Measurements from ENCODE around the gene ARID5B. TPM values are rescaled to one million over a fixed set of nuclear protein-coding genes. Genes with fewer than 3 reads are reported as not detected.

ARID5B gene
- total RNA-seq, 2 experiments from 2014 or later: 73.8 to 106 TPM

DNA sequence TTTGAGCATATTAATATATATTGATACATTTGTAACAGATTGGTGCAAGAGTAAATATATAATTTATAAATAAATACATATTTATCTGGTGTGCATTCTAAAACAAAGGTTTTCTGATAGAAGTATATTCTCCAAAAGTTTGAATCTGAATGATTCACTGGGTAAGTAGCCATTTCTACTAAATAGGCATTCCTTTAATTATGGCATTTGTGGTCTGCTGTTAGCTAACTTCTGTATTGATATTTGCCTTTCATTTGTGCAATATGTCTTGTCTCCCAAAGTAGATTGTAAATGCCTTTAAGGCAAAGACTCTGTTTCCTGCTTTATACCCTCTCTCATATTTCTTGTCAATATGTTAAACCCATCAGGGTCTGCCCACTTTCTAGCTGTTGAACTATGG is 11.1 kb upstream of the ARID5B start:
- H3K9me3 Mint-ChIP-seq (ENCODE audit: low read depth): no peaks in the 10 kb centered on the region
- no peak for DNase-seq
- no peaks in the 10 kb centered on the region for H3K36me3 Mint-ChIP-seq (ENCODE audit: low read depth)
- POLR2A ChIA-PET: no interaction called here
- no peak overlapping the region for H3K4me3 Mint-ChIP-seq
- H3K4me1 Mint-ChIP-seq: peaks cover 18% of the 10 kb centered on the region
- H3K27me3 Mint-ChIP-seq: no peaks in the 10 kb centered on the region
- intact Hi-C loops (cut with DNase I, micrococcal nuclease): no loop called here
- no peak overlapping the region for H3K27ac Mint-ChIP-seq
- CTCF ChIA-PET: interaction anchor here (1.2 to 1.6 kb wide), 3 partner anchors 8 to 14 kb away, joined by 3 to 4 read pairs (median 3); no protein-coding TSS in a partner anchor
- no peak for ATAC-seq

DNA sequence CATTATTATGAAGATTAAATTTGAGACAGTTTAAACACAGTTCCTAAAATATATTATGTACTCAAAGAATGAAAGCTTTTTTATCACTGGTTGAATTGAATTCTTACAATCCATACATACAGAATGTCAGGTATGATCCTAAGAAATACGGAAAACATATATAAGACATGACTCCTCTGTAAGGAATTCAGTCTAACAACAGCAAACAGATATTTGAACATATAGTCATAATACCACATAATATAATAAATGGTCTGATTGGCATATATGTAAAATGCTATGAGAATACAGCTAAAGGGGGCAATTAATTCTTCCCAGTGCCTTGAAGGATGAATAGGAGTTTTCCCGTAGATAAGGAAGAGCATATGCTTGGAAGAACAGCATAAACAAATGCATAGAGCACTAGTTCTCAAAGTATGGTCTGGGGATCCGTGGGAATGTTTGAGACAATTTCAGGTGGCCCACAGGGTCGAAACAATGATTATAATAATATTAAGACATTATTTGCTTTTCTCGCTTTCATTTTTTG is 10.6 kb upstream of the ARID5B start:
- H3K9me3 Mint-ChIP-seq (ENCODE audit: low read depth): no peaks in the 10 kb centered on the region
- POLR2A ChIA-PET: no interaction called here
- DNase-seq: no peak
- H3K36me3 Mint-ChIP-seq (ENCODE audit: low read depth): no peaks in the 10 kb centered on the region
- H3K27ac Mint-ChIP-seq: no peak overlapping the region
- ATAC-seq: no peak
- H3K27me3 Mint-ChIP-seq: no peaks in the 10 kb centered on the region
- H3K4me1 Mint-ChIP-seq: peaks cover 18% of the 10 kb centered on the region
- intact Hi-C loops (cut with DNase I, micrococcal nuclease): no loop called here
- no peak overlapping the region for H3K4me3 Mint-ChIP-seq
- CTCF ChIA-PET: interaction anchor here (1.2 to 1.6 kb wide), 3 partner anchors 9 to 15 kb away, joined by 3 to 4 read pairs (median 3); no protein-coding TSS in a partner anchor

DNA sequence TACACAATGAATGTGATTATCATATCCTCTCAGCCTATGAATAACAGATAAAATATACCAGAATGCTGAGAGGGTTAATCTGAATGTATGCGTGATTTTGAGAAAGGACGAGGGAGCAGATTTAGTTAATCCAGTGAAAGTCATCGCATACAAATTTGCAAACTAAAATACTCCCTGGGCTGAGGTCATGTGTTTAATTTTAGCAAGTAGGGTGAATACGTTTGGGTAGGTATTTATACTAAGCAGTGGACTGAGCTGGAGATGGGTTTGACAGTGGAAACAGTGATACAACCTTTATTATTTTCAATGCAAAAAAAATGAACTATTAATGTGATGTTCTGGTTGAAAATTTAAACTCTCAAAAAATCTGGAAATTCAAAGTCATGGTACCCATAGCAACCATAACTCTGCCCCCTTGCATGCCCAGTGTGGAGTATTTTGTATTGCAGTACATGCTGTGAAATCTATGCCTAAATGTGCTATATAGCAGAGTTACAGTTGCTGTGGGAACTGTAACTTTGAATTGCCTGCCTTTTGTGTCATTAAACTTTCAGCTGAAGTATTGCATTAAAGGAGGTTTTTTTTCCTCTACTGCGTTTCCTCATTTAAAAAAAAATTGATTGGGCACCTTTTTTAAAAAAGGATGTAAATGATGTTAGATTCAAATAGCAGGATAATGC is 9.5 kb upstream of the ARID5B start:
- ChIA-PET CTCF (interaction anchor here (1.6 kb wide), 1 partner anchor 8 kb away, joined by 4 read pairs; no protein-coding TSS in a partner anchor), POLR2A (no interaction called here)
- H3K36me3 Mint-ChIP-seq (ENCODE audit: low read depth): no peaks in the 10 kb centered on the region
- no peaks in the 10 kb centered on the region for H3K27me3 Mint-ChIP-seq
- no peak for ATAC-seq
- no peak for DNase-seq
- no peaks in the 10 kb centered on the region for H3K9me3 Mint-ChIP-seq (ENCODE audit: low read depth)
- intact Hi-C loops (cut with DNase I, micrococcal nuclease): no loop called here
- peaks cover 23% of the 10 kb centered on the region for H3K4me1 Mint-ChIP-seq
- no peak overlapping the region for H3K27ac Mint-ChIP-seq
- H3K4me3 Mint-ChIP-seq: peak overlapping the region; percentile 18

DNA sequence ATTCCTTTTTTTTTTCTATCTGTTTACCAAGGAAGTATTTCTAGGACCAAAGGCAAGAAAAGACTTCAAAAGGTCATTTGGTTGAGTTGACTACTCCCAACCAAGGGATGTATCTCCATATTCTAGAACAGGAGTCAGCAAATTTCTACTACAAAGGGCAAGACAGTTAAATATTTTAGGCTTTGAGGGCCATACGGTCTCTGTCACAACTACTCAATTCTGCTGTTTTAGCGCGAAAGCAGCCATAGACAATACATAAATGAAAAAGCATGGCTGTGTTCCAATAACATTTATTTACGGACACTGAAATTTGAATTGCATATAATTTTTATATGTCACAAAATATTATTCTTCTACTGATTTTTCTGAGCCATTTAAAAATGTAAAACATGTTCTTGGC is 8.5 kb upstream of the ARID5B start:
- Mint-ChIP-seq H3K9me3 (ENCODE audit: low read depth) (no peaks in the 10 kb centered on the region), H3K27me3 (no peaks in the 10 kb centered on the region), H3K36me3 (ENCODE audit: low read depth) (no peaks in the 10 kb centered on the region), H3K4me1 (peaks cover 32% of the 10 kb centered on the region), H3K27ac (no peak overlapping the region), H3K4me3 (no peak overlapping the region)
- ChIA-PET CTCF (interaction anchor here (1.0 kb wide), 2 partner anchors 8 to 40 kb away, joined by 3 read pairs; no protein-coding TSS in a partner anchor), POLR2A (no interaction called here)
- intact Hi-C loops (cut with DNase I, micrococcal nuclease): no loop called here
- ATAC-seq: no peak
- no peak for DNase-seq

DNA sequence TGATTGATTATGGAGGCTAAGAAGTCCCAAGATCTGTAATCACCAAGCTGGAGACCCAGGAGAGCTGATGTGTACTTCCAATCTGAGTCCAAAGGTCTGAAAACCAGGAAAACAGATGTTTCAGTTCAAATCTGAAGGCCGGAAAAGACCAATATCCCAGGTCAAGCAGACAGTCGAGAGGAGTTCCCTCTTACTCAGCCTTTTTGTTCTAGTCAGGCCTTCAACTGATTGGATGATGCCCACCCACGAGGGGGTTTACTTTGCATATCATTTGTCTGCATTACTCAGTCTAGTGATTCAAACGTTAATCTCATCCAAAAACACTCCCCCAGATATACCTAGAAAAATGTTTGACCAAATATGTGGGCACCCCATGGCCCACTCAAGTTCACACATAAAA is 7.4 kb upstream of the ARID5B start:
- H3K27ac Mint-ChIP-seq: no peak overlapping the region
- intact Hi-C loops (cut with DNase I, micrococcal nuclease): no loop called here
- H3K9me3 Mint-ChIP-seq (ENCODE audit: low read depth): no peaks in the 10 kb centered on the region
- CTCF ChIA-PET: interaction anchor here (0.6 to 1.2 kb wide), 7 partner anchors 9 to 521 kb away, joined by 3 read pairs; no protein-coding TSS in a partner anchor
- no peaks in the 10 kb centered on the region for H3K27me3 Mint-ChIP-seq
- POLR2A ChIA-PET: interaction anchor here (0.7 kb wide), 1 partner anchor 16 kb away, joined by 4 read pairs; no protein-coding TSS in a partner anchor
- peak; percentile 24 for DNase-seq
- H3K4me3 Mint-ChIP-seq: no peak overlapping the region
- no peaks in the 10 kb centered on the region for H3K36me3 Mint-ChIP-seq (ENCODE audit: low read depth)
- peaks cover 33% of the 10 kb centered on the region for H3K4me1 Mint-ChIP-seq
- ATAC-seq: no peak

DNA sequence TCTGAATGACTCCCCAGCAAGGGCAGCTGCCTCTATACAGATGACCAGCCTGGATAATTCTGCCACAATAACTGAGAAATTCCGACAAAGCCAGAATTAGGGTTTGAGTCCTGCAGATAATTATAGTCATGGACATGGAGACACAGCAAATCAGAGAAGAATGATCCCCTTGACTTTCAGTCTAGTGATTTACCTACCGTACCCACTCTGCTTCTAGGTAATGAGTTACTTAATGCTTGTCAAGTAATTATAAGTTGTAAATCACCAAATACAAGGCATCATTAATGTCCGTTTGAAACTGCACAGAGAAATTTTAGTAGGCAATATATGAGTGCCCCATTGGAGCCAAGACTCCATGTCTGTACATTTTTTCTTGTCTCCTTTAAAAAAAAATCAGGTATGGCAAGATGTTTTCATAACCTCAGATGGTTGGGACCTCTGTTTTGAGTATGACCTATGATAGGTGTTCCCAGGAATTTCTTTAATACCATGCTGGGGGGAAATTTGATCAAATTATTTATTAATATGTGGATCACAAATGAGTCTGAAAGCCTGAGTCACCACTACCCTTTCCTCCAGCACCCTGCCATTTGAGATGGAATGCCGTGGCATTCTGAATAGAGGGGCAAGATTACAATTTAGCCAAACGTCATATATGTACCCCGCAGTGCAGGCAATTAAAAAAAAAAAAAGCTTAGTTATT is 5.5 kb upstream of the ARID5B start:
- no peaks in the 10 kb centered on the region for H3K9me3 Mint-ChIP-seq (ENCODE audit: low read depth)
- POLR2A ChIA-PET: no interaction called here
- H3K27ac Mint-ChIP-seq: no peak overlapping the region
- intact Hi-C loops (cut with DNase I, micrococcal nuclease): loop anchor here (2.0 to 5.0 kb wide), 3 partner anchors 143 to 349 kb away; no protein-coding TSS in a partner anchor
- no peak overlapping the region for H3K4me3 Mint-ChIP-seq
- H3K36me3 Mint-ChIP-seq (ENCODE audit: low read depth): no peaks in the 10 kb centered on the region
- H3K4me1 Mint-ChIP-seq: peaks cover 39% of the 10 kb centered on the region
- ATAC-seq: no peak
- H3K27me3 Mint-ChIP-seq: no peaks in the 10 kb centered on the region
- DNase-seq: no peak
- CTCF ChIA-PET: interaction anchor here (0.6 to 3.9 kb wide), 23 partner anchors 9 to 352 kb away, joined by 3 to 23 read pairs (median 3); no protein-coding TSS in a partner anchor

DNA sequence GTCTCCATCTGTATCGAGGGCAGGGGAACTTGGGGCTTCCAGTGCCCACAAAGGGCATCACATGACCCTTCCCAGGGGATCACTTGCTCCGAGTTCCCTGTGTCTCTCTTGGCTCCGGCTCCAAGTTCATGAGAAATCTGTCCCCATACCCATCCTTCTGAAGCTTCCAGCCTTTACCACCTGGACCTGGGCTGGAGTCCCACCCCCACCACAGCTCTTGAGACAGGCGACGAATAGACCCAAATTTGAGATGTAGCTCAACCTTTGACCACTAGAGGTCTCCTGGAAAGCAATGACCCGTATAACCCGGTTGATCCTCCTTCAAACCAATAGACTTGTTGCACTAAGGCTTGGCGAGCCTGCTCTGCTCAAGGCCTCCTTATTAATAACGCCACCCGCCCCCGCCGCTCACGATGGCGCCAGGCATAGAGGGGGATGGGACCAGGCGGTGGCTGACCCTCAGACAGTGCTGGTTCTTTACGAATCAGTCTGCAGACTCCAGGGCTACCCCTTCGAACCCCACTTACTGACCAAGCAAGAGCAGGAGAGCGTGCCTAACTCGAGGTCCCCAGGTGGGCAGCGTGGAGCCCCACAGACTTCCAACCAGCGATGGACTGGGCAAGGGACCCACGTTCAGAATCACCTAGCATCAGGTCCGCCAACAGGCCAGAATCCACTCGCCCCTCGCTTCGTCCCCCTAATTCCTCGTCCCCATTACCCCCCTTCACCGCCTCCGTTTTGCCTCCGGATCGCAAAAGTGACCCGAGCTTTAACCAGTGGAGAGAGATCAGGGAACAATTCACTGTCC is 4.4 kb upstream of the ARID5B start:
- ChIA-PET POLR2A (interaction anchor here (0.7 to 1.0 kb wide), 3 partner anchors 149 to 289 kb away, joined by 3 to 4 read pairs (median 3); no protein-coding TSS in a partner anchor), CTCF (interaction anchor here (0.6 to 3.9 kb wide), 37 partner anchors 8 to 829 kb away, joined by 3 to 23 read pairs (median 3); no protein-coding TSS in a partner anchor)
- peaks cover 3% of the 10 kb centered on the region for H3K36me3 Mint-ChIP-seq (ENCODE audit: low read depth)
- no peaks in the 10 kb centered on the region for H3K9me3 Mint-ChIP-seq (ENCODE audit: low read depth)
- ATAC-seq: peak; percentile 79
- H3K27ac Mint-ChIP-seq: peak overlapping the region; percentile 93
- H3K4me3 Mint-ChIP-seq: peak overlapping the region; percentile 94
- peaks cover 39% of the 10 kb centered on the region for H3K4me1 Mint-ChIP-seq
- H3K27me3 Mint-ChIP-seq: no peaks in the 10 kb centered on the region
- DNase-seq: peak; percentile 70
- intact Hi-C loops (cut with DNase I, micrococcal nuclease): loop anchor here (2.0 to 5.0 kb wide), 3 partner anchors 142 to 348 kb away; no protein-coding TSS in a partner anchor

DNA sequence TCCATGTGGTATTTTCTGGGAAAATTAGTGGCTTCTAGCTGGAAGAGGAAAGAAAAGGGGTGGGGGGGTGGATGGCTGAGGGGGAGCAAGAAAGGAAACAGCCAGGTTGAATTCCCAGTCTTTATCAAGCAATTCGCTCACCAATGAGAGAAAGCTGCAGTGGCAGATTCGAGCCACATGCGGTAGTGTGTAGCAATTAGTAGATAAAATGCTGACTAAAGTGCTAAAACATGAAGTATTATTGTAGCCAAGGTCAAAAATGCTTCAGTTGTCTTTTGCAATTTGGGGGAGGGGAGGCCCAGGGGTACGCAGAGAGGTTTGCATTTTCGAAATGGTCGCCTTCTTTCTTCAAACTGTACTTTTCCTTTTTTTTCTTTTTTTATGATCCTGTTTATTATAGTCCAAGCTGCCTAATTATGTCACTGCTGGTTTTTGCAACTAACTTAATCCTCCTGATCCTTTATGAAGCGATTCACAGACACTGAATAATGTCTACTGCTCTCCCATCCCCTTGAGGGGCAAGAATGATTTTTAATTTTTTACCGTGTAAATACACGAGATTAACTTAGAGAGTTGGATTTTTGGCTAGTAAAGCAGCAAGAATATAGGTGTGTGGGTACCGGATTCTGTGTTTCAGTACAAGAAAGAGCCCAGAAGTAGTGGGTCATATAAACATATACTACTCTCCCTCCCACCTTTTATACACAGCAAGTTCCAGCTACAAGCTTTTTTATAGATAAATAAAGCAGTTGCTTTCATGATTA is 3.6 kb upstream of the ARID5B start:
- no peaks in the 10 kb centered on the region for H3K27me3 Mint-ChIP-seq
- H3K4me1 Mint-ChIP-seq: peaks cover 39% of the 10 kb centered on the region
- DNase-seq: peak; percentile 42
- peak overlapping the region; percentile 93 for H3K27ac Mint-ChIP-seq
- ChIA-PET POLR2A (interaction anchor here (0.7 to 1.0 kb wide), 3 partner anchors 148 to 288 kb away, joined by 3 to 4 read pairs (median 3); no protein-coding TSS in a partner anchor), CTCF (interaction anchor here (0.6 to 3.9 kb wide), 16 partner anchors 9 to 346 kb away, joined by 3 to 23 read pairs (median 4); no protein-coding TSS in a partner anchor)
- H3K36me3 Mint-ChIP-seq (ENCODE audit: low read depth): peaks cover 9% of the 10 kb centered on the region
- no peak for ATAC-seq
- intact Hi-C loops (cut with DNase I, micrococcal nuclease): loop anchor here (2.0 to 5.0 kb wide), 4 partner anchors 15 to 347 kb away; no protein-coding TSS in a partner anchor
- H3K4me3 Mint-ChIP-seq: peak overlapping the region; percentile 94
- no peaks in the 10 kb centered on the region for H3K9me3 Mint-ChIP-seq (ENCODE audit: low read depth)

DNA sequence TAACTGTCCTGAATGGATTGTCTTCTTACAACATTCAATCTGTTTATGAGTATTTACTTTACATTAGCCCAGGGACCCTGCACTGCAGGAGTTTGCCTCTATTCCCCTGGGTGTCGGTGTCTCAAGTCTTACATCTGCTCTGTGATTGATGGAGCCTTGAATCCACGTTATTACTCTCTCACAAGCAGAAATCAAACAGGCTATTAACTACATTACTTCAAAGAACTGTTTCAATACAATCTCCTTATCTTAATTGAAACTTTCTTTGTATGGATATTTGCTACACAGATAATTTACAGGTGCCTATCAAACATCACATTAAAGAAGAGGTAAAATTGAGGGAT is 3.1 kb upstream of the ARID5B start:
- POLR2A ChIA-PET: interaction anchor here (0.9 to 6.5 kb wide), 2 partner anchors 148 to 152 kb away, joined by 4 to 74 read pairs; no protein-coding TSS in a partner anchor
- intact Hi-C loops (cut with DNase I, micrococcal nuclease): loop anchor here (2.0 to 5.0 kb wide), 2 partner anchors 16 to 146 kb away; no protein-coding TSS in a partner anchor
- Mint-ChIP-seq H3K4me1 (peaks cover 39% of the 10 kb centered on the region), H3K36me3 (ENCODE audit: low read depth) (peaks cover 11% of the 10 kb centered on the region), H3K4me3 (peak overlapping the region; percentile 94), H3K9me3 (ENCODE audit: low read depth) (no peaks in the 10 kb centered on the region), H3K27me3 (no peaks in the 10 kb centered on the region), H3K27ac (peak overlapping the region; percentile 100)
- no peak for DNase-seq
- no peak for ATAC-seq
- CTCF ChIA-PET: interaction anchor here (0.8 to 3.9 kb wide), 8 partner anchors 90 to 345 kb away, joined by 3 to 23 read pairs (median 4); no protein-coding TSS in a partner anchor

DNA sequence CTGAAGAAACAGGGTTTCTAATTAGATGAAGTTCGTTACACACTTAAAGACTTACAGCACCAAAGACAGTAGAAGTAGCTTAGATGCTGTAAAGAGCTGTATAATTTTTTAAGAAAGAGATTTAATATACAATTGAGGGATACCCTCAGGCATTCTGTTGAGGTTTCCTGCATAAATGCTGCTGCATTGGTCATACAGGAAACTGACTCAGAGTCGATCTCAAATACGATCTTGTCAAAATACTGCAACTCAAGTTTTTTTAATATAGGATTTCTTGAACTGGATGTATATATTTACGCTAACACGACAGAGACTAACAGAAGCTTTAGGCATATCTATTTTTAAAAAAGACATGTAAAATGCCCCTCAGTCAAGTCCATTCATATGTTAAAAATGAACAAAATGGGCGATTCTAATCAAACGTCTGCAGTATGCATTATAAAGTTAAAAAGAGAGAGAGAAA is 2.4 kb upstream of the ARID5B start:
- CTCF ChIA-PET: interaction anchor here (0.6 to 4.4 kb wide), 15 partner anchors 8 to 344 kb away, joined by 3 to 26 read pairs (median 4); no protein-coding TSS in a partner anchor
- DNase-seq (no peak), ATAC-seq (no peak)
- no peaks in the 10 kb centered on the region for H3K27me3 Mint-ChIP-seq
- H3K4me3 Mint-ChIP-seq: peak overlapping the region; percentile 94
- H3K4me1 Mint-ChIP-seq: peaks cover 36% of the 10 kb centered on the region
- POLR2A ChIA-PET: interaction anchor here (0.6 to 6.5 kb wide), 4 partner anchors 40 to 291 kb away, joined by 3 to 74 read pairs (median 8); no protein-coding TSS in a partner anchor
- intact Hi-C loops (cut with DNase I, micrococcal nuclease): loop anchor here (2.0 to 5.0 kb wide), 2 partner anchors 16 to 147 kb away; no protein-coding TSS in a partner anchor
- peak overlapping the region; percentile 100 for H3K27ac Mint-ChIP-seq
- peaks cover 15% of the 10 kb centered on the region for H3K36me3 Mint-ChIP-seq (ENCODE audit: low read depth)
- H3K9me3 Mint-ChIP-seq (ENCODE audit: low read depth): no peaks in the 10 kb centered on the region

Measured in activated CD4-positive, alpha-beta T cell treated with anti-CD3 and anti-CD28 coated beads for 36 hours (primary cell).